ENCODE data around the gene PTGDS.

PTGDS gene

GRCh38 chr9:136964833-136965422 lies 12.4 kb upstream of the PTGDS start:
- H2BK12ac ChIP-seq (ENCODE audit: low read length): peak overlapping the region; percentile 58
- WGBS, 2 donors (ENCODE audit: extremely low coverage in 2 of 2, insufficient read length in 2 of 2, insufficient replicate concordance in 1 of 2): no CpG with 5 or more reads among the region's 26 CpGs
- H3K9me3 ChIP-seq (replicated peaks in 1 of 2; ENCODE audit: control insufficient read depth in 2 of 2, insufficient read depth in 1 of 2, low read depth in 1 of 2, low read length in 2 of 2): peaks cover 0 to 1% of the 10 kb centered on the region in 2 donors
- H4K8ac ChIP-seq (ENCODE audit: low read depth, low read length): no peak overlapping the region
- H3K4me2 ChIP-seq (ENCODE audit: insufficient read depth, low read length, poor library complexity, severe bottlenecking): no peak overlapping the region
- H3K23ac ChIP-seq (ENCODE audit: low read depth, low read length, poor library complexity): no peak overlapping the region
- peaks cover 1% of the 10 kb centered on the region for H3K79me1 ChIP-seq (ENCODE audit: low read depth, low read length)
- peak overlapping the region; percentile 72 for H2BK120ac ChIP-seq (ENCODE audit: low read depth, low read length)
- no peak for DNase-seq (ENCODE audit: low spot score)
- H3K18ac ChIP-seq (ENCODE audit: low read length): peak overlapping the region; percentile 76
- H3K9ac ChIP-seq (ENCODE audit: low read depth, low read length, poor library complexity): no peak overlapping the region
- H2BK5ac ChIP-seq (ENCODE audit: low read length): peak overlapping the region; percentile 24
- H2AFZ ChIP-seq (ENCODE audit: low read length): no peak overlapping the region
- H3K14ac ChIP-seq (ENCODE audit: low read length): peak overlapping the region; percentile 38
- no peaks in the 10 kb centered on the region for H3K36me3 ChIP-seq (replicated peaks in 1 of 2; ENCODE audit: control insufficient read depth in 2 of 2, insufficient read depth in 2 of 2, low read length in 2 of 2)
- H2AK5ac ChIP-seq (ENCODE audit: low read depth, low read length): peak overlapping the region; percentile 76
- peak overlapping the region; percentile 89 for H2BK15ac ChIP-seq (ENCODE audit: low read length)
- H3K4me1 ChIP-seq (ENCODE audit: control insufficient read depth in 2 of 2, insufficient read depth in 1 of 2, low read depth in 1 of 2, low read length in 2 of 2): peaks cover 8 to 15% of the 10 kb centered on the region in 2 donors
- no peak overlapping the region for H3K4ac ChIP-seq (ENCODE audit: low read length)
- H3K4me3 ChIP-seq (ENCODE audit: low read length in 2 of 2): no peak overlapping the region
- no peak overlapping the region for H3K27ac ChIP-seq (replicated peaks; ENCODE audit: low read length)
- H3K27me3 ChIP-seq (ENCODE audit: control insufficient read depth in 3 of 3, insufficient read depth in 3 of 3, low read depth in 1 of 3, low read length in 3 of 3): peaks cover 0 to 16% (median 0%) of the 10 kb centered on the region in 3 experiments
- H4K91ac ChIP-seq (ENCODE audit: low read depth, low read length, poor library complexity): no peak overlapping the region

DNA sequence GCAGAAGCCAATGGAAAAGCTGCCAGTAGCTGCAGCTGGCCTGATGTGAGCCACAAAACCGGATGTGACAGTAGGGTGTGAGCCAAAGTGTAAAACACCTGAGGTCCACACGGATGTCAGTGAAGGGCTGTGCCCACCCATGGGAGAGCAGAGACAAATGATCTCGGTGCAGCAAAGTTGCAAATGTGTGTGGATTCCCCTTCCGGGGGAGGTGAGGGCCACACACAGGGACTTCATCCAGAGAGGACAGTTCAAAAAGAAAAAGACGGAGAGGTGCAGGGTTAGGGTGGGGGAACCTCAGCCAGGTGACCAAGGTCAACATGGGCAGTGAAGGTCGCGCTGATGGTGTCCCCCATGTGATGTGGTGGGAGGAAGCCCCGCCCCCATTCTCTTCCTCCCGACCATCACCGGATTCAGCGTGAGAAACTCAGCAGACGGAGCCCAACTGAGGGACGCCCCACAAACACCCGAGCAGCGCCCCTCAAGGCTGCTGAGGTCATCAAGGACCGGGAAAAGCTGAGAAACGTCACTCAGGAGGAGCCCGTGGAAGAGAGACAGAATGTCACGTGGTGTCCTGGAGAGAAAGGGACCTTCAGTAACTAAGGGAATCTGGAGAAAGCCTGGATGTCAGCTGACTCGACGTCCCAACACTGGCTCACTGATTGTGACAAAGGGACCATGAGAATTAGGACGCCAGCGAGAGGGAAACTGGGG lies 11.4 kb upstream of the PTGDS start:
- no CpG with 5 or more reads among the region's 23 CpGs for WGBS, 2 donors (ENCODE audit: extremely low coverage in 2 of 2, insufficient read length in 2 of 2, insufficient replicate concordance in 1 of 2)
- Histone ChIP-seq H2AK5ac (ENCODE audit: low read depth, low read length) (peak overlapping the region; percentile 5), H4K8ac (ENCODE audit: low read depth, low read length) (no peak overlapping the region), H3K4me2 (ENCODE audit: insufficient read depth, low read length, poor library complexity, severe bottlenecking) (peak overlapping the region; percentile 28), H2BK15ac (ENCODE audit: low read length) (no peak overlapping the region), H3K23ac (ENCODE audit: low read depth, low read length, poor library complexity) (no peak overlapping the region), H3K27ac (replicated peaks; ENCODE audit: low read length) (no peak overlapping the region), H3K36me3 (replicated peaks in 1 of 2; ENCODE audit: control insufficient read depth in 2 of 2, insufficient read depth in 2 of 2, low read length in 2 of 2) (no peaks in the 10 kb centered on the region), H3K9ac (ENCODE audit: low read depth, low read length, poor library complexity) (no peak overlapping the region), H2BK120ac (ENCODE audit: low read depth, low read length) (no peak overlapping the region), H3K4ac (ENCODE audit: low read length) (no peak overlapping the region), H2BK5ac (ENCODE audit: low read length) (no peak overlapping the region), H3K4me3 (ENCODE audit: low read length in 2 of 2) (no peak overlapping the region), H3K14ac (ENCODE audit: low read length) (peak overlapping the region; percentile 5), H2AFZ (ENCODE audit: low read length) (peak overlapping the region; percentile 57), H3K27me3 (ENCODE audit: control insufficient read depth in 3 of 3, insufficient read depth in 3 of 3, low read depth in 1 of 3, low read length in 3 of 3) (peaks cover 0 to 18% (median 0%) of the 10 kb centered on the region in 3 experiments), H2BK12ac (ENCODE audit: low read length) (no peak overlapping the region), H3K18ac (ENCODE audit: low read length) (peak overlapping the region; percentile 50), H3K4me1 (ENCODE audit: control insufficient read depth in 2 of 2, insufficient read depth in 1 of 2, low read depth in 1 of 2, low read length in 2 of 2) (peaks cover 8 to 15% of the 10 kb centered on the region in 2 donors), H3K79me1 (ENCODE audit: low read depth, low read length) (no peaks in the 10 kb centered on the region), H3K9me3 (replicated peaks in 1 of 2; ENCODE audit: control insufficient read depth in 2 of 2, insufficient read depth in 1 of 2, low read depth in 1 of 2, low read length in 2 of 2) (peaks cover 0 to 1% of the 10 kb centered on the region in 2 donors), H4K91ac (ENCODE audit: low read depth, low read length, poor library complexity) (no peak overlapping the region)
- no peak for DNase-seq (ENCODE audit: low spot score)

GRCh38 chr9:136968333-136969127 lies 8.8 kb upstream of the PTGDS start:
- peak overlapping the region; percentile 94 for H2AK5ac ChIP-seq (ENCODE audit: low read depth, low read length)

More at GRCh38 chr9:136968333-136969127, 8.8 kb upstream of the PTGDS start:
- no peak overlapping the region for H2AFZ ChIP-seq (ENCODE audit: low read length)
- peaks cover 0 to 27% (median 0%) of the 10 kb centered on the region in 3 experiments for H3K27me3 ChIP-seq (ENCODE audit: control insufficient read depth in 3 of 3, insufficient read depth in 3 of 3, low read depth in 1 of 3, low read length in 3 of 3)
- H4K8ac ChIP-seq (ENCODE audit: low read depth, low read length): peak overlapping the region; percentile 43
- peak overlapping the region; percentile 76 for H3K18ac ChIP-seq (ENCODE audit: low read length)
- H2BK5ac ChIP-seq (ENCODE audit: low read length): peak overlapping the region; percentile 75
- H3K4me3 ChIP-seq (ENCODE audit: low read length in 2 of 2): no peak overlapping the region
- peak overlapping the region; percentile 11 for H3K4ac ChIP-seq (ENCODE audit: low read length)
- H3K4me1 ChIP-seq (ENCODE audit: control insufficient read depth in 2 of 2, insufficient read depth in 1 of 2, low read depth in 1 of 2, low read length in 2 of 2): peaks cover 4 to 13% of the 10 kb centered on the region in 2 donors
- no peaks in the 10 kb centered on the region for H3K79me1 ChIP-seq (ENCODE audit: low read depth, low read length)
- peak overlapping the region; percentile 30 for H3K9ac ChIP-seq (ENCODE audit: low read depth, low read length, poor library complexity)
- no peak for DNase-seq (ENCODE audit: low spot score)
- H3K4me2 ChIP-seq (ENCODE audit: insufficient read depth, low read length, poor library complexity, severe bottlenecking): no peak overlapping the region
- H3K14ac ChIP-seq (ENCODE audit: low read length): peak overlapping the region; percentile 89
- peak overlapping the region; percentile 84 for H2BK12ac ChIP-seq (ENCODE audit: low read length)
- no peak overlapping the region for H3K27ac ChIP-seq (replicated peaks; ENCODE audit: low read length)
- no peaks in the 10 kb centered on the region for H3K9me3 ChIP-seq (replicated peaks in 1 of 2; ENCODE audit: control insufficient read depth in 2 of 2, insufficient read depth in 1 of 2, low read depth in 1 of 2, low read length in 2 of 2)
- peak overlapping the region; percentile 85 for H2BK15ac ChIP-seq (ENCODE audit: low read length)
- peak overlapping the region; percentile 55 for H3K23ac ChIP-seq (ENCODE audit: low read depth, low read length, poor library complexity)
- H2BK120ac ChIP-seq (ENCODE audit: low read depth, low read length): no peak overlapping the region
- no peak overlapping the region for H4K91ac ChIP-seq (ENCODE audit: low read depth, low read length, poor library complexity)
- H3K36me3 ChIP-seq (replicated peaks in 1 of 2; ENCODE audit: control insufficient read depth in 2 of 2, insufficient read depth in 2 of 2, low read length in 2 of 2): no peaks in the 10 kb centered on the region
- no CpG with 5 or more reads among the region's 17 CpGs for WGBS, 2 donors (ENCODE audit: extremely low coverage in 2 of 2, insufficient read length in 2 of 2, insufficient replicate concordance in 1 of 2)
